Coronary artery (tissue), 2 donors: ENCODE measurements around the gene DPYD.

Experiments used
- DNase-seq: peaks from one replicate; pipeline ENCODE4 v3.0.0-alpha.2; 2017; ENCODE audit warnings: low spot score
- H3K27ac ChIP-seq, 2 donors: fragments of 200-600 bp; sonication (generic); one replicate each; pipeline ENCODE4 v1.5.1; 2016 to 2019
- H3K4me3 ChIP-seq: fragments of 200-600 bp; sonication (generic); 2 replicates; pipeline ENCODE4 v1.5.1; 2016; ENCODE audit warnings: mild to moderate bottlenecking, moderate library complexity
- CTCF ChIP-seq: fragments of 200-600 bp; sonication (generic); IDR thresholded peaks from one replicate; pipeline ENCODE4 v1.5.1; 2019; ENCODE audit warnings: antibody characterized with exemption

Gene DPYD

GRCh38 chr1:97680470-97680869, 240.4 kb downstream of the DPYD start:
- Histone ChIP-seq H3K27ac (no peak overlapping the region), H3K4me3 (no peak overlapping the region)
- no peak for TF ChIP-seq CTCF
- no peak for DNase-seq

GRCh38 chr1:97677702-97678101, 243.1 kb downstream of the DPYD start:
- H3K27ac ChIP-seq, result no peak overlapping the region
- DNase-seq, result no peak
- TF ChIP-seq CTCF, result no peak
- H3K4me3 ChIP-seq, result no peak overlapping the region

GRCh38 chr1:97674517-97674916, 246.3 kb downstream of the DPYD start:
- Histone ChIP-seq H3K4me3 (no peak overlapping the region), H3K27ac (no peak overlapping the region)
- no peak for DNase-seq
- TF ChIP-seq CTCF, result no peak

- H3K27ac ChIP-seq, result no peak overlapping the region
- no peak overlapping the region for H3K4me3 ChIP-seq
- no peak for TF ChIP-seq CTCF
- no peak for DNase-seq
These were observed 251.9 kb downstream of the DPYD start for GRCh38 chr1:97668945-97669344.

- DNase-seq, result no peak
- H3K27ac ChIP-seq, result no peak overlapping the region
- H3K4me3 ChIP-seq, result no peak overlapping the region
- no peak for TF ChIP-seq CTCF
These were observed 260.3 kb downstream of the DPYD start for GRCh38 chr1:97660431-97661105.

GRCh38 chr1:97654876-97655585, 265.8 kb downstream of the DPYD start:
- DNase-seq, result no peak
- no peak for TF ChIP-seq CTCF
- Histone ChIP-seq H3K4me3 (no peak overlapping the region), H3K27ac (no peak overlapping the region)

- Histone ChIP-seq H3K27ac (no peak overlapping the region), H3K4me3 (no peak overlapping the region)
- DNase-seq, result no peak
- TF ChIP-seq CTCF, result no peak
These were observed 269.6 kb downstream of the DPYD start for GRCh38 chr1:97651250-97651649.
